Endothelial cell of umbilical vein (primary cell): ENCODE data around the gene PROSER1. TPM values are rescaled to one million over a fixed set of nuclear protein-coding genes. Genes with fewer than 3 reads are reported as not detected.

Experiments used
- BruUV-seq: library from RNA; stranded (reverse); fragments of 400-500 nt; replicated peaks from 2 replicates; lab custom pipeline; 2021; lab: Mats Ljungman, UMichigan
- CTCF ChIA-PET: fragments of 300-600, 350-600 bp; sonication (Branson Sonifier 250); formaldehyde crosslinking; loops from one replicate; lab custom pipeline; 2021; ENCODE audit warnings: antibody characterized with exemption, inconsistent platforms; lab: Charles Lee
- POLR2A ChIA-PET: fragments of 300-600, 350-600 bp; sonication (Branson Sonifier 250); formaldehyde crosslinking; loops from one replicate; lab custom pipeline; 2021; ENCODE audit warnings: antibody characterized with exemption, inconsistent platforms; lab: Charles Lee
- DNase-seq: peaks from one replicate; pipeline ENCODE4 v3.0.0-alpha.2; 2011; ENCODE audit warnings: low read depth, low spot score
- FAIRE-seq: peaks from 2 replicates; lab custom pipeline; 2011; peaks lifted over from hg19 to GRCh38; lab: Jason Lieb, UNC
- H2AFZ ChIP-seq: 2 replicates; pipeline ENCODE4 v1.6.0; 2012; ENCODE audit warnings: low read depth, low read length, control low read depth, inconsistent platforms
- H3K27ac ChIP-seq: 2 replicates; pipeline ENCODE4 v1.5.1; 2011; ENCODE audit warnings: low read depth, mild to moderate bottlenecking, control low read depth, low read length, moderate library complexity; ENCODE audit not compliant: insufficient read depth
- H3K27me3 ChIP-seq, 2 experiments: 2 replicates each; pipeline versions ENCODE4 v1.6.0 to v1.6.1; 2011; ENCODE audit warnings: low read length in 2 of 2, mixed read lengths in 1 of 2; ENCODE audit not compliant: control insufficient read depth in 2 of 2, insufficient read depth in 2 of 2
- H3K36me3 ChIP-seq, 2 experiments: 2 replicates in 1 of 2; 3 replicates in 1 of 2; pipeline ENCODE4 v1.5.1; 2011; ENCODE audit warnings: low read length in 2 of 2, mild to moderate bottlenecking in 1 of 2, moderate library complexity in 1 of 2; ENCODE audit not compliant: control insufficient read depth in 2 of 2, insufficient read depth in 2 of 2; ENCODE audit errors: extremely low read depth in 1 of 2
- H3K4me1 ChIP-seq: 3 replicates; pipeline ENCODE4 v1.5.1; 2011; ENCODE audit warnings: mild to moderate bottlenecking, low read length; ENCODE audit not compliant: control insufficient read depth, insufficient read depth; ENCODE audit errors: extremely low read depth
- H3K4me2 ChIP-seq: 2 replicates; pipeline ENCODE4 v1.6.1; 2011; ENCODE audit warnings: low read length, control low read depth, mixed read lengths; ENCODE audit not compliant: insufficient read depth
- H3K4me3 ChIP-seq, 3 experiments: fragments of 200-600 bp in 1 of 3; sonication (generic), shearing (Covaris generic) in 1 of 3; replicated peaks in 1 of 3; 2 replicates each; pipeline ENCODE4 v1.5.1; 2011 to 2016; ENCODE audit warnings: control low read depth in 3 of 3, low read length in 3 of 3, mild to moderate bottlenecking in 2 of 3, inconsistent platforms in 1 of 3, low read depth in 1 of 3, moderate library complexity in 1 of 3; ENCODE audit not compliant: insufficient read depth in 1 of 3
- H3K79me2 ChIP-seq: 2 replicates; pipeline ENCODE4 v1.6.0; 2012; ENCODE audit warnings: low read length, inconsistent platforms; ENCODE audit not compliant: control insufficient read depth, insufficient read depth
- H3K9ac ChIP-seq: replicated peaks from 2 replicates; pipeline ENCODE3; 2011; ENCODE audit warnings: low read length, control low read depth; ENCODE audit not compliant: insufficient read depth; ENCODE audit errors: extremely low read depth
- H3K9me1 ChIP-seq: replicated peaks from 3 replicates; pipeline ENCODE4 v1.6.0; 2011; ENCODE audit warnings: mild to moderate bottlenecking, low read length; ENCODE audit not compliant: control insufficient read depth, insufficient read depth; ENCODE audit errors: extremely low read depth
- H3K9me3 ChIP-seq: replicated peaks from 2 replicates; pipeline ENCODE4 v1.5.1; 2012; ENCODE audit warnings: low read length, inconsistent platforms; ENCODE audit not compliant: control insufficient read depth, insufficient read depth
- H4K20me1 ChIP-seq: replicated peaks from 2 replicates; pipeline ENCODE3; 2011; ENCODE audit warnings: mild to moderate bottlenecking, low read length; ENCODE audit not compliant: control insufficient read depth, insufficient read depth; ENCODE audit errors: extremely low read depth
- EZH2 ChIP-seq: IDR thresholded peaks from 2 replicates; pipeline ENCODE4 v1.6.1; 2012; ENCODE audit warnings: borderline replicate concordance, low read depth, mild to moderate bottlenecking, moderate library complexity, low read length, inconsistent platforms; ENCODE audit not compliant: severe bottlenecking
- FOS ChIP-seq: IDR thresholded peaks from 2 replicates; pipeline ENCODE4 v1.6.1; 2011; ENCODE audit warnings: mild to moderate bottlenecking, low read length, moderate library complexity, borderline replicate concordance; ENCODE audit not compliant: insufficient read depth
- GATA2 ChIP-seq: IDR thresholded peaks from 2 replicates; pipeline ENCODE4 v1.7.0; 2011; ENCODE audit warnings: low read depth, mild to moderate bottlenecking, moderate library complexity, mixed read lengths, low read length; ENCODE audit not compliant: insufficient read length, insufficient read depth
- JUN ChIP-seq: IDR thresholded peaks from 2 replicates; pipeline ENCODE4 v1.6.1; 2011; ENCODE audit warnings: borderline replicate concordance, low read depth; ENCODE audit not compliant: insufficient read length, insufficient read depth
- MYC ChIP-seq: IDR thresholded peaks from one replicate; pipeline ENCODE4 v1.6.1; 2011; ENCODE audit warnings: mild to moderate bottlenecking, low read depth, low read length
- POLR2A ChIP-seq: IDR thresholded peaks from 2 replicates; pipeline ENCODE4 v1.6.1; 2012; ENCODE audit warnings: low read depth, mild to moderate bottlenecking, control low read depth, low read length
- POLR2AphosphoS5 ChIP-seq: IDR thresholded peaks from 2 replicates; pipeline ENCODE4 v1.6.1; 2012; ENCODE audit warnings: low read depth, mild to moderate bottlenecking, control low read depth, low read length, moderate library complexity; ENCODE audit not compliant: insufficient read depth
- dilution Hi-C: fragments of 300-500 bp; cut with MboI; formaldehyde crosslinking; loops from one replicate; pipeline ENCODE4 v1.15.0; 2019; ENCODE audit warnings: low sequenced_read_pairs; ENCODE audit not compliant: extremely low pct_ligation_motif_present
- intact Hi-C: fragments of 100-400 bp; cut with micrococcal nuclease; formaldehyde crosslinking; loops from one replicate; pipeline ENCODE4 v1.10.0; 2022
- polyA plus RNA-seq, 4 experiments: library from polyadenylated mRNA; depleted of rRNA in 3 of 4; stranded (reverse) in 3 of 4; unstranded in 1 of 4; fragments of >200 nt; gene quantifications; 2 replicates each; pipeline versions ENCODE4 v1.2.1 to v1.2.3, GENCODE V29; 2011 to 2012; ENCODE audit warnings: missing spikeins in 1 of 4
- total RNA-seq: library from RNA; stranded (reverse); gene quantifications from 2 replicates; pipeline ENCODE4 v1.2.3, GENCODE V29; 2021
- TF ChIP-seq, protein P1 (sequence below), 2 donors: IDR thresholded peaks; 1 replicate in 1 of 2; 2 replicates in 1 of 2; pipeline ENCODE4 v1.5.1; 2011; ENCODE audit warnings: low read length in 2 of 2, mild to moderate bottlenecking in 2 of 2, moderate library complexity in 2 of 2, control low read depth in 1 of 2, inconsistent platforms in 1 of 2, low read depth in 1 of 2; ENCODE audit not compliant: insufficient read depth in 1 of 2; ENCODE audit errors: extremely low read depth in 1 of 2
- TF ChIP-seq, protein P2 (sequence below): IDR thresholded peaks from 2 replicates; pipeline ENCODE4 v1.6.1; 2011; ENCODE audit not compliant: insufficient read depth, insufficient read length

The PROSER1 gene
- total and polyA plus RNA-seq, 2 donors (not counting 3 experiments of a cell fraction or from before 2014, with no cell fraction given): 38.3 to 40.4 TPM

DNA sequence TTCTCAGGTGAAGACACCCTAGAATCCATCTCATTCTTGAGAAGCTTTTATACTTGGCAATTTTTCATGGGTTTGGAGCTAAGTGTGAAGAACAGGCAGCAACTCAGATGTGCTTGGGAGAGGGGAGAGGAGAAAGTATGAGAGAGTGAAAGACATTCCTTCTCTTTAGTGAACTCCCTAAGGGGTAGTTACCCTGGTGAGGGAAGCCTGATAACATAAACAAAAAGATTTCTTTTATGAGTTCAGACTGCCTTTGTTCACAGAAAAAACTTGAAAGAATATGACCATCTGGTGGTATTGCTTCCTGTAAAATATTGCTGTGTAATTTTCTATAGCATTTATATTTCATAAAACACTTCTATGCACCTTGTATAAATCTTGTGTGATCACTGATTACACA is 47.2 kb downstream of the PROSER1 start, which contains the start of gene STOML3:
TSS of gene STOML3 (minus strand) at position 139 of the 400 bp plus-strand sequence. CDS start at position 29, 110 bp downstream.
- BruUV-seq: no TSS peak
- Histone ChIP-seq H3K27me3 (peaks cover 0 to 2% of the 10 kb centered on the region in 2 experiments), H3K9me1 (no peaks in the 10 kb centered on the region), H2AFZ (no peak within 1 kb of the TSS), H3K36me3 (no peaks in the 10 kb centered on the region), H3K4me3 (no peak within 1 kb of the TSS), H3K4me1 (no peaks in the 10 kb centered on the region), H3K9ac (no peak within 1 kb of the TSS), H3K4me2 (no peak within 1 kb of the TSS), H3K9me3 (no peaks in the 10 kb centered on the region), H3K79me2 (no peaks in the 10 kb centered on the region), H4K20me1 (no peaks in the 10 kb centered on the region), H3K27ac (no peak within 1 kb of the TSS)
- CTCF ChIA-PET: interaction anchor here (0.8 kb wide), 1 partner anchor 27 kb away, joined by 3 read pairs; no protein-coding TSS in a partner anchor
- TF ChIP-seq, protein P1, sequence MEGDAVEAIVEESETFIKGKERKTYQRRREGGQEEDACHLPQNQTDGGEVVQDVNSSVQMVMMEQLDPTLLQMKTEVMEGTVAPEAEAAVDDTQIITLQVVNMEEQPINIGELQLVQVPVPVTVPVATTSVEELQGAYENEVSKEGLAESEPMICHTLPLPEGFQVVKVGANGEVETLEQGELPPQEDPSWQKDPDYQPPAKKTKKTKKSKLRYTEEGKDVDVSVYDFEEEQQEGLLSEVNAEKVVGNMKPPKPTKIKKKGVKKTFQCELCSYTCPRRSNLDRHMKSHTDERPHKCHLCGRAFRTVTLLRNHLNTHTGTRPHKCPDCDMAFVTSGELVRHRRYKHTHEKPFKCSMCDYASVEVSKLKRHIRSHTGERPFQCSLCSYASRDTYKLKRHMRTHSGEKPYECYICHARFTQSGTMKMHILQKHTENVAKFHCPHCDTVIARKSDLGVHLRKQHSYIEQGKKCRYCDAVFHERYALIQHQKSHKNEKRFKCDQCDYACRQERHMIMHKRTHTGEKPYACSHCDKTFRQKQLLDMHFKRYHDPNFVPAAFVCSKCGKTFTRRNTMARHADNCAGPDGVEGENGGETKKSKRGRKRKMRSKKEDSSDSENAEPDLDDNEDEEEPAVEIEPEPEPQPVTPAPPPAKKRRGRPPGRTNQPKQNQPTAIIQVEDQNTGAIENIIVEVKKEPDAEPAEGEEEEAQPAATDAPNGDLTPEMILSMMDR (IDR thresholded peaks at IDR 0.05; ENCODE audit: extremely low read depth in 1 of 2, insufficient read depth in 1 of 2, low read depth in 1 of 2, low read length in 2 of 2): no peak
- TF ChIP-seq, protein P2, sequence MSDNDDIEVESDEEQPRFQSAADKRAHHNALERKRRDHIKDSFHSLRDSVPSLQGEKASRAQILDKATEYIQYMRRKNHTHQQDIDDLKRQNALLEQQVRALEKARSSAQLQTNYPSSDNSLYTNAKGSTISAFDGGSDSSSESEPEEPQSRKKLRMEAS: no peak
- TF ChIP-seq POLR2A: no peak
- no peak for TF ChIP-seq GATA2
- TF ChIP-seq EZH2: no peak
- TF ChIP-seq MYC: no peak
- no peak for TF ChIP-seq FOS
- no peak for TF ChIP-seq POLR2AphosphoS5
- TF ChIP-seq JUN: no peak
- FAIRE-seq: no peak
- dilution Hi-C loops: no loop called here
- intact Hi-C loops: no loop called here
- POLR2A ChIA-PET: no interaction called here
- DNase-seq: peak; percentile 7
